Immature natural killer cell (primary cell): Measurements from ENCODE around the gene EIF4E1B. TPM values are rescaled to one million over a fixed set of nuclear protein-coding genes. Genes with fewer than 3 reads are reported as not detected.
"Not testable (repeated sequence)": the region's sequence is repeated elsewhere in the genome, so short reads cannot be mapped to it uniquely, and the experiment has no call there.

Experiments
- DNase-seq, 3 donors: peaks; one replicate each; pipeline ENCODE4 v3.0.0; 2022; ENCODE audit warnings: mixed read lengths in 1 of 3
- H3K27ac Mint-ChIP-seq, 6 donors: one replicate each; pipeline ENCODE4 v1.8.0; 2020; ENCODE audit warnings: mixed read lengths in 6 of 6, mild to moderate bottlenecking in 5 of 6, inconsistent platforms in 4 of 6, moderate library complexity in 3 of 6
- H3K27me3 Mint-ChIP-seq, 3 donors: one replicate each; pipeline ENCODE4 v1.8.0; 2020 to 2021; ENCODE audit warnings: low read depth in 3 of 3, mild to moderate bottlenecking in 3 of 3, mixed read lengths in 3 of 3, moderate library complexity in 3 of 3, inconsistent platforms in 1 of 3
- H3K36me3 Mint-ChIP-seq, 3 donors: one replicate each; pipeline ENCODE4 v1.8.0; 2020; ENCODE audit warnings: mixed read lengths in 3 of 3, inconsistent platforms in 2 of 3, mild to moderate bottlenecking in 2 of 3
- H3K4me1 Mint-ChIP-seq, 2 donors: one replicate each; pipeline ENCODE4 v1.8.0; 2020; ENCODE audit warnings: inconsistent platforms in 2 of 2, mild to moderate bottlenecking in 2 of 2, mixed read lengths in 2 of 2, moderate library complexity in 1 of 2
- H3K4me3 Mint-ChIP-seq, 5 donors: one replicate each; pipeline ENCODE4 v1.8.0; 2020; ENCODE audit warnings: mild to moderate bottlenecking in 5 of 5, mixed read lengths in 5 of 5, inconsistent platforms in 3 of 5, moderate library complexity in 3 of 5
- H3K9me3 Mint-ChIP-seq, 6 donors: one replicate each; pipeline ENCODE4 v1.8.0; 2020; ENCODE audit warnings: mild to moderate bottlenecking in 6 of 6, mixed read lengths in 6 of 6, inconsistent platforms in 4 of 6, moderate library complexity in 3 of 6
- polyA plus RNA-seq, 3 donors: library from polyadenylated mRNA; unstranded; fragments of 300-500 nt; fragmentation: Illumina TruSeq; gene quantifications; one replicate each; pipeline ENCODE4 v1.2.3, GENCODE V29; 2021

EIF4E1B gene, protein sequence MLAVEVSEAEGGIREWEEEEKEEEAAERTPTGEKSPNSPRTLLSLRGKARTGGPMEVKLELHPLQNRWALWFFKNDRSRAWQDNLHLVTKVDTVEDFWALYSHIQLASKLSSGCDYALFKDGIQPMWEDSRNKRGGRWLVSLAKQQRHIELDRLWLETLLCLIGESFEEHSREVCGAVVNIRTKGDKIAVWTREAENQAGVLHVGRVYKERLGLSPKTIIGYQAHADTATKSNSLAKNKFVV
- not detected for polyA plus RNA-seq

DNA sequence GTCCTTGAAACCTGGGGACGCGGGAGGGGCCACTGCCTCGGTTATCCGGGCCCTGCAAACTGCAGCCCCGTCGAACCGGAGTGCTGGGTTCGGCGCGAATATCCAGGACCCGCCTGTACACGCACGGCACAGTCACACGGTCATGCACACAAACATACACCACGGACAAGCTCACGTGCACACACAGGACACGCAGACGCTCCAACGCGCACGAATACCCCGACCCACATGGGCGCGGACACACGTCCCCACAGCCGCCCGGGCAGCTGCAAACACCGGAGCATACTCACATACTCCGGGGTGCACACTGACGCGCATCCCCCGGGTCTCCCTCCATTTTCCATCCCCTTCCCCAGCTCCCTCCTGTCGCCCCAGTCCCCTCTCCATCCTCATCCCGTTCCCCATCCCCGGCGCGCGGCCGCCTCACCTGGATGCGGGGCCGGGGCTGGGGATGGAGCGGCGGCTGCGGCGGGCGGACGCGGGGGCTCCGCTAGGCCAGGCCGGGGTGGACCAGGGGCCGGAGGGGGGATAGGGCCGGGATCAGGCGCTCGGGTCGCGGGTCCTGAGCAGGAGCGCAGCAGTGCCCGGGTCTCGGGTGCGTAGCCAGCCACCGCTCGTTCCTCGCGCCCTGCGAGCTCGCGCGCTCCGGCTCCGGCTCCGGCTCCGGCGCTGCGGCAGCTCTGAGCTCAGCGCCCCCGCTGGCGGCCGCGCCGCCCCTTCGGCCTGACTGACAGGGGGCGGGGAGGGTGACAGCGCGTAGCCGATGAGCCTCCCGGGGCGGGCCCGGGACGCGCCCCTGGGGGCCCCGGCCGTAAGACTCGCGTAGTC, at the start of gene EIF4E1B, which contains the start of gene SNCB:
Gene EIF4E1B, plus strand, starts transcription at position 823 of the 828 bp plus-strand sequence. CDS start 12,113 bp downstream, outside the sequence.
Gene SNCB, minus strand, starts transcription at position 682 of the 828 bp plus-strand sequence. CDS start 880 bp downstream, outside the sequence.
- DNase-seq: peak in 2 of 3 donors; percentile 31 to 35
- peaks cover 15 to 35% (median 24%) of the 10 kb centered on the region in 3 donors for H3K27me3 Mint-ChIP-seq
- H3K4me1 Mint-ChIP-seq: peaks cover 7 to 15% of the 10 kb centered on the region in 2 donors
- H3K27ac Mint-ChIP-seq: no peak within 1 kb of the TSS
- H3K9me3 Mint-ChIP-seq: peaks cover 0 to 1% (median 0%) of the 10 kb centered on the region in 6 donors
- H3K4me3 Mint-ChIP-seq: peak within 1 kb of the TSS; percentile 23 to 72 (median 57)
- H3K36me3 Mint-ChIP-seq: peaks cover 0 to 2% (median under 1%) of the 10 kb centered on the region in 3 donors

DNA sequence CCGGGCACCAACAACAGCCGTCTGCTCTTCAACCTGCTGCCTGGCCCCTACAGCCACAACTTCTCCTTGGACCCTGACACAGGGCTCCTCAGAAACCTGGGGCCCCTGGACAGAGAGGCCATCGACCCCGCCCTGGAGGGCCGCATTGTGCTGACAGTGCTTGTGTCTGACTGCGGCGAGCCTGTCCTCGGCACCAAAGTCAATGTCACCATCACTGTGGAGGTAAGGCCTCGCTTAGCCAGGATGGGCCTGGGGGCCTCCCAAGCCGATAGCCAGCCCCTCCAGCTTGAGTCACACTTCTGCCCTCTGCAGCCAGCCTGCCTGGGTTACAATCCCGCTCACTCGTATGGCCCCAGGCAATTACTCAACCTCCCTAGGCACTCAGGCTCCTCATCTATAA, 49.1 kb upstream of the EIF4E1B start:
- no peaks in the 10 kb centered on the region for H3K36me3 Mint-ChIP-seq
- peaks cover 0 to 3% (median 0%) of the 10 kb centered on the region in 6 donors for H3K9me3 Mint-ChIP-seq
- DNase-seq: no peak
- H3K4me3 Mint-ChIP-seq: no peak overlapping the region
- H3K27ac Mint-ChIP-seq: no peak overlapping the region
- peaks cover 0 to 5% (median 0%) of the 10 kb centered on the region in 3 donors for H3K27me3 Mint-ChIP-seq
- H3K4me1 Mint-ChIP-seq: no peaks in the 10 kb centered on the region

DNA sequence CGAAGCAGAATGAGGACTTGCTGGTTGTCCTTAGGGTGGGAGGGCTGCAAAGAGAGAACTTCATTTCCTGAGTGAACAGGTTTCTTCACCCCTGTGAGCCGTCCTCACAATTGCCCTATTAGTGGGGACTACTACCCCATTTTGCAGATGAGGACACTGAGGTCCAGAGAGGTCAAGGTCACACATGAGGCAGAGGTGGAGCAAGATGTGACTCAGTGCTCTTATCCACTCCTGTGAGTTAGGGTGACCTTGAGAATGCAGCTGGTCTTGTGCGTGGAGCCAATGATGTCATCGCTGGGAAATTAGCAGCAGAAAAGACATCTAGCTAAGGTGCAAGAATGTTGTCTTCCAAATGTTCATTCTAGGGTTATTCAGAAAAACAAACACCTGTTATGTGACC, 47.4 kb upstream of the EIF4E1B start:
- Mint-ChIP-seq H3K9me3 (peaks cover 0 to 3% (median 0%) of the 10 kb centered on the region in 6 donors), H3K27me3 (peaks cover 0 to 5% (median 0%) of the 10 kb centered on the region in 3 donors), H3K36me3 (no peaks in the 10 kb centered on the region), H3K4me3 (no peak overlapping the region), H3K4me1 (no peaks in the 10 kb centered on the region), H3K27ac (no peak overlapping the region)
- no peak for DNase-seq

DNA sequence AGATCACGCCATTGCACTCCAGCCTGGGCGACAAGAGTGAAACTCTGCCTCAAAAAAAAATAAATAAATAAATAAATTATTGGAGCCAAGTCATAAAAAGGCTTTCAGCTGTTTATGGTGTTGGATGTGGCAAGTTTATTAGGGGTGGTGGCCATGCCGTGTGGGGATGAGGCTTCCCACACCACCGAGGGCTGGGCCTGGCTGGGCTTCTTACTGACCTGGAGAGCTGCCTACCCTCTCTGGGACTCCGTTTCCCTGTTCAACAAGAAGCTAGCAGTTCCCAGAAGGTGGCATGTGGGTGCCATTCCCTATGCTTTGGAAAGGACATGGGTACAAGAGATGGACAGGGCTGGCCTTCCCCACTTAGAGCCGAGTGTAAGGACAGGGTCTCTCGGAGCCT, 43.1 kb upstream of the EIF4E1B start:
- no peak overlapping the region for H3K27ac Mint-ChIP-seq
- H3K4me1 Mint-ChIP-seq: no peaks in the 10 kb centered on the region
- no peaks in the 10 kb centered on the region for H3K27me3 Mint-ChIP-seq
- peaks cover 0 to 3% (median 0%) of the 10 kb centered on the region in 6 donors for H3K9me3 Mint-ChIP-seq
- H3K36me3 Mint-ChIP-seq: no peaks in the 10 kb centered on the region
- H3K4me3 Mint-ChIP-seq: no peak overlapping the region
- no peak for DNase-seq

DNA sequence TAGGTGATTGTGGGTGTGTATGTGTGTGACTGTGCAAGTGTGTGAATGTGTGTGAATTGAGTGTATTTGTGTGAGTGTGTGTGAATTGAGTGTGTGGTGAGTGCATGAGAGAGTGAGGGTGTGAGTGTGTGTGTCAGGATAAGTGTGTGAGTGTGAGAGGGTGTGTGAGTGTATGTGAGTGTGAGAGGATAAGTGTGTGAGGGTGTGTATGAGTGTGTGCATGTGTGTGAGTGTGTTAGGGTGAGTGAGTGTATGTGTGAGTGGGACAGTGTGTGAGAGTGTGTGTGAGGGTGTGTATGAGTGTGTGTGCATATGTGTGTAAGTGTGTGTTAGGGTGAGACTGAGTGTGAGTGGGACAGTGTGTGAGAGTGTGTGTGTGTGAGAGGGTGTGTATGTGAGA, 42.2 kb upstream of the EIF4E1B start:
- Mint-ChIP-seq H3K9me3 (peaks cover 0 to 5% (median 0%) of the 10 kb centered on the region in 6 donors), H3K27me3 (no peaks in the 10 kb centered on the region), H3K27ac (peak overlapping the region in 1 of 6 donors; percentile 2), H3K36me3 (no peaks in the 10 kb centered on the region), H3K4me3 (no peak overlapping the region), H3K4me1 (no peaks in the 10 kb centered on the region)
- no peak for DNase-seq

DNA sequence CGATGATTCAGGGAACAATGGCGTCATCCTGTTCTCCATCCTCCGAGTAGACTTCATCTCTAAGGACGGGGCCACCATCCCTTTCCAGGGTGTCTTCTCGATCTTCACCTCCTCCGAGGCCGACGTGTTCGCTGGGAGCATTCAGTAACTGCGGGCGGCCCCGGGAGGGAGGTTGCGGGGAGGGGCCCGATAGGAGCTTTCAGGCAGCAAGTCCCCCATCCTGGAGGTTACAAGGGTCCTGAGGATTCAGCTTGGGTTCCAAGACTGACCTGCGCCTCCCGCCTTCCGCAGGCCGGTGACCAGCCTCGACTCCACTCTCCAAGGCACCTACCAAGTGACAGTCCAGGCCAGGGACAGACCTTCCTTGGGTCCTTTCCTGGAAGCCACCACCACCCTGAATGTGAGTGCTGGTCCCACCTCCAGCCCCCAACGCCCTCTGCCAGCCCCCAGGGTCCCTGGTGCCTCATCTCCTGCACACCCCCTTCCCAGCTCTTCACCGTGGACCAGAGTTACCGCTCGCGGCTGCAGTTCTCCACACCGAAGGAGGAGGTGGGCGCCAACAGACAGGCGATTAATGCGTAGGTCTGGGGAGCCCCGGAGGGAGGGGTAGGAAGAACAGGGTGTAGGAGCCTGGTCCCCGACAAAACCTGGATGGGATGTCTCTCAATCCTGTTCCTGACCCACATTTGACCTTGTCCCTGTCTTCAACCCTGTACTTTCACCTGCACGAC, 41.3 kb upstream of the EIF4E1B start:
- no peak for DNase-seq
- no peak overlapping the region for H3K4me3 Mint-ChIP-seq
- H3K27ac Mint-ChIP-seq: no peak overlapping the region
- H3K36me3 Mint-ChIP-seq: no peaks in the 10 kb centered on the region
- peaks cover 0 to 4% (median 2%) of the 10 kb centered on the region in 3 donors for H3K27me3 Mint-ChIP-seq
- H3K4me1 Mint-ChIP-seq: no peaks in the 10 kb centered on the region
- peaks cover 0 to 2% (median 0%) of the 10 kb centered on the region in 6 donors for H3K9me3 Mint-ChIP-seq

DNA sequence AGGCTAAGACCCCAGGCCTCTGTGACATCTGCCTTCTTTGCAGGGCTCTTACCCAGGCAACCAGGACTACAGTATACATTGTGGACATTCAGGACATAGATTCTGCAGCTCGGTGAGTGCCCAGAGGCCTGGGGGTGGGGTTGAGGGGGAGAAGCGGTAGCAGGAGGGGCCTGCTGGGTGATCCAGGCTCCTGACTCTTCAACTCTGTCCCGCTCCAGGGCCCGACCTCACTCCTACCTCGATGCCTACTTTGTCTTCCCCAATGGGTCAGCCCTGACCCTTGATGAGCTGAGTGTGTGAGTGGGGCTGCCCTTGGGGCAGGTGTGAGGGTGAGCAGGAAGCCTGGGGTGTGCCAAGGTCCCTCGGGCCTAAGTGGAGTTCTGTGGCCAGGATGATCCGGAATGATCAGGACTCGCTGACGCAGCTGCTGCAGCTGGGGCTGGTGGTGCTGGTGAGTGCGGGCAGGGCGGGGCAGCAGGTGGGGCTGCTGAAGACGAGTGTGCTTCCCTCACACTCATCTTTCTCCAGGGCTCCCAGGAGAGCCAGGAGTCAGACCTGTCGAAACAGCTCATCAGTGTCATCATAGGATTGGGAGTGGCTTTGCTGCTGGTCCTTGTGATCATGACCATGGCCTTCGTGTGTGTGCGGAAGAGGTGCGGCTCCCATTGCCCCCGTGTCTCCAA, 40.3 kb upstream of the EIF4E1B start:
- H3K27ac Mint-ChIP-seq: no peak overlapping the region
- H3K27me3 Mint-ChIP-seq: peaks cover 0 to 4% (median 2%) of the 10 kb centered on the region in 3 donors
- H3K4me3 Mint-ChIP-seq: no peak overlapping the region

DNA sequence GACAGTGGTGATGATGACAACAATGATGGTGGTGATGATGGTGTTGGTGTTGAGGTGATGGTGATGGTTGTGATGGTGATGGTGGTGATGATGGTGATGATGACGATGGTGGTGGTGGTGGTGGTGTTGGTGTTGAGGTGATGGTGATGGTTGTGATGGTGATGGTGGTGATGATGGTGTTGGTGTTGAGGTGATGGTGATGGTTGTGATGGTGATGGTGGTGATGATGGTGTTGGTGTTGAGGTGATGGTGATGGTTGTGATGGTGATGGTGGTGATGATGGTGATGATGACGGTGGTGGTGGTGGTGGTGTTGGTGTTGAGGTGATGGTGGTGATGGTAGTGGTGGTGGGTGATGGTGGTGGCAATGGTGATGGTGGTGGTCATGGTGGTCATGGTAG, 38.8 kb upstream of the EIF4E1B start:
- not testable (repeated sequence) for H3K9me3 Mint-ChIP-seq, H3K27ac Mint-ChIP-seq, DNase-seq, H3K4me1 Mint-ChIP-seq, H3K4me3 Mint-ChIP-seq, H3K27me3 Mint-ChIP-seq, H3K36me3 Mint-ChIP-seq

More for the DNA sequence above, 40.3 kb upstream of the EIF4E1B start:
- no peak for DNase-seq
- H3K9me3 Mint-ChIP-seq: peaks cover 0 to 2% (median 0%) of the 10 kb centered on the region in 6 donors
- no peaks in the 10 kb centered on the region for H3K4me1 Mint-ChIP-seq
- H3K36me3 Mint-ChIP-seq: no peaks in the 10 kb centered on the region

DNA sequence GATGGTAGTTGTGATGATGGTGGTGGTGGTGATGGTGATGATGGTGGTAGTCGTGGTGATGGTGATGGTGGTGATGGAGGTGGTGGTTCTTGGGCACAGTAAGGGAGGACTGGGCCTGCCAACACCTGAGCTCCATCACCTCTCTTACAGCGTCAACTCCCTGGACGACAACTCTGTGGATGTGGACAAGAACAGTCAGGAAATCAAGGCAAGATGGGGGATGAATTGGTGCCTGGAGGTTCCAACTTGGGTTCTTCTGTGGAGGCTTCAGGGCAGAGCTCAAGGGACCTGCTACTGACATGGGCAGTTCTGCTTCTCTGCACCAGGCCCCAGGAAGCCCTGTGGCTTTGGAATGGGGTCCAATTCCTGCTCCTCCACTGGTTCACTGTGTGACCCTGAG, 37.9 kb upstream of the EIF4E1B start:
- no peak for DNase-seq
- Mint-ChIP-seq H3K9me3 (peaks cover 0 to 2% (median 0%) of the 10 kb centered on the region in 6 donors), H3K4me3 (no peak overlapping the region), H3K36me3 (no peaks in the 10 kb centered on the region), H3K4me1 (peaks cover 6 to 7% of the 10 kb centered on the region in 2 donors), H3K27ac (no peak overlapping the region), H3K27me3 (peaks cover 0 to 7% (median 2%) of the 10 kb centered on the region in 3 donors)

DNA sequence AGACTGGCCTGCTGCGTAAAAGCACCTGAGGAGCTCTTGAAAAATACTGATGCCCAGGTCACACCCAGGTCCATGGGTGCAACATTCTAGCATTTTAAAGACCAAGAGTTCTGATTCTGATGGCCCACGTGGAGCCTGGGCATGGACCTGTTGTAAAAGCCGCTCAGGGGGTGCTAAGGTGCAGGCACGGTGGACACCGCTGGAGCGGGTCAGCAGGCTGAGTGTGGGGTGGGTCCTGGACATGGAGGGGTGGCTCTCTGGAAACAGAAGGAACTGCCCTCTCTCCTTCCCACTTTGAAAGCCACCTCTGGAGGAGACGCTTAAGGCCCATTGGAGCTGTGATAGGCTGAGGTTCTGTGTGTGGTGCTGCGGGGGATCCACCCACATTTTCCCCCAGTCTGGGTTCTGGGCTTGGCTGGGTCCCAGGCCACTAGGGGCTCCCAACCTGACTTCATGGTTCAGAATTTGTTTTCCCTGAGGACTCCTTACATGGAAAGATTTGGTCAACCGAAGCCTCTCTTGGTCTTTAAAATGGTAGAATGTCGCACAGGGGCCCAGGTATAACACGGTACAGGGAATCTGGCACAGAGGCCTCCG, 37.1 kb upstream of the EIF4E1B start:
- peaks cover 0 to 11% (median 3%) of the 10 kb centered on the region in 3 donors for H3K27me3 Mint-ChIP-seq
- no peak for DNase-seq
- peaks cover 6 to 7% of the 10 kb centered on the region in 2 donors for H3K4me1 Mint-ChIP-seq
- H3K4me3 Mint-ChIP-seq: no peak overlapping the region
- H3K9me3 Mint-ChIP-seq: peaks cover 0 to 2% (median 0%) of the 10 kb centered on the region in 6 donors
- H3K27ac Mint-ChIP-seq: no peak overlapping the region
- no peaks in the 10 kb centered on the region for H3K36me3 Mint-ChIP-seq

DNA sequence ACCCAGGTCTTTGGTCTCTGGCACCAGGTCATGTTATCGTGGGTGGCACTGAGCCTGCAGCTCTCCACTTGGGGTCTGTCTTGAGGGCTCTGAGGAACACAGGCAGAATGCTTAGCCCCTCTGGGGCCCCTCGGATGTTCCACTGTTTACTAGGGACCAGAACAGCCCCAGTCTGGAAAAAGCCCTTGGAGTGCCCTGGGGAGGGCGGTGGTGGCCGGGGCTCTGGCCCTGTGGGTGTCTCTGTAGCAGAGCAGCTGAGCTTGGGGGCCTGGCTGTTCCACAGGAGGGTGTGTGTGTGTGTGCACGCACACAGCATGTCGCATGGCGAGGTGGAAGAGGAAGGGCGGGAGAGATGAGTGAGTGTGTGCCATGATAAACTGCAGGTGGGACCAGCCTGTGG, 35.9 kb upstream of the EIF4E1B start:
- no peak for DNase-seq
- H3K27me3 Mint-ChIP-seq: peaks cover 0 to 11% (median 4%) of the 10 kb centered on the region in 3 donors
- peaks cover 0 to 2% (median 0%) of the 10 kb centered on the region in 6 donors for H3K9me3 Mint-ChIP-seq
- H3K27ac Mint-ChIP-seq: no peak overlapping the region
- H3K4me1 Mint-ChIP-seq: peaks cover 7% of the 10 kb centered on the region in 2 donors
- H3K4me3 Mint-ChIP-seq: peak overlapping the region in 1 of 5 donors; percentile 38
- no peaks in the 10 kb centered on the region for H3K36me3 Mint-ChIP-seq

DNA sequence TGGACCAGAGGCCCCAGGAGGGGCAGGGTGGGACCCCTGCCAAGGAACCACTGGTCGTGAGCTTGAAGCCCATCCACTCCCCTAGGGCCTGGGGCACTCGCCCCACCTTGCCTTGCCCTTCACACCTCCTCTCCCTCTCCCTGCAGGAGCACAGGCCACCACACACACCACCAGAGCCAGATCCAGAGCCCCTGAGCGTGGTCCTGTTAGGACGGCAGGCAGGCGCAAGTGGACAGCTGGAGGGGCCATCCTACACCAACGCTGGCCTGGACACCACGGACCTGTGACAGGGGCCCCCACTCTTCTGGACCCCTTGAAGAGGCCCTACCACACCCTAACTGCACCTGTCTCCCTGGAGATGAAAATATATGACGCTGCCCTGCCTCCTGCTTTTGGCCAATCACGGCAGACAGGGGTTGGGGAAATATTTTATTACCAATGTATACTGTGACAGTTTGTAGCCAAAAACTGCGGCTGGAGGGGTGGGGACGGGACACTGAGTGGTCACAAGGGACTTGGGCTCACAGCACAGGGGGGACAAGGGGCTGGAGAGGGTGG, 35.0 kb upstream of the EIF4E1B start:
- H3K27ac Mint-ChIP-seq: no peak overlapping the region
- no peak overlapping the region for H3K4me3 Mint-ChIP-seq
- H3K4me1 Mint-ChIP-seq: peaks cover 7% of the 10 kb centered on the region in 2 donors
- no peaks in the 10 kb centered on the region for H3K36me3 Mint-ChIP-seq
- DNase-seq: no peak
- peaks cover 0 to 2% (median 0%) of the 10 kb centered on the region in 6 donors for H3K9me3 Mint-ChIP-seq
- H3K27me3 Mint-ChIP-seq: peaks cover 0 to 11% (median 6%) of the 10 kb centered on the region in 3 donors
